Panc1 (cell line): ENCODE data around the gene KCTD15. TPM values are rescaled to one million over a fixed set of nuclear protein-coding genes. Genes with fewer than 3 reads are reported as not detected.

Experiments
- ATAC-seq: fragments of 200-7000 bp; cut with Tn5 transposase; 2 replicates; pipeline ENCODE4 v1.9.1; 2020; ENCODE audit warnings: mild to moderate bottlenecking, moderate library complexity
- BruUV-seq: library from RNA; stranded (reverse); fragments of 400-500 nt; replicated peaks from 2 replicates; lab custom pipeline; 2021; lab: Mats Ljungman, UMichigan
- CTCF ChIA-PET: fragments of 300-600 bp; sonication (Branson Sonifier 250); formaldehyde crosslinking; loops from one replicate; lab custom pipeline; 2022; ENCODE audit warnings: antibody characterized with exemption; lab: Charles Lee
- POLR2A ChIA-PET: fragments of 300-600 bp; sonication (Branson Sonifier 250); formaldehyde crosslinking; loops from one replicate; lab custom pipeline; 2022; ENCODE audit warnings: antibody characterized with exemption; lab: Charles Lee
- DNase-seq: peaks from one replicate; pipeline ENCODE4 v3.0.0-alpha.2; 2010; ENCODE audit warnings: low read depth, low spot score
- H3K27ac ChIP-seq: 2 replicates; pipeline ENCODE4 v1.5.1; 2011; ENCODE audit warnings: mild to moderate bottlenecking, low read length, inconsistent platforms
- H3K27me3 ChIP-seq: fragments of 200-500 bp; sonication (Bioruptor generic); 2 replicates; pipeline ENCODE4 v1.6.0; 2014; ENCODE audit warnings: low read length, inconsistent platforms; ENCODE audit not compliant: control insufficient read depth, insufficient read depth
- H3K36me3 ChIP-seq: fragments of 200-500 bp; sonication (Bioruptor generic); 2 replicates; pipeline ENCODE4 v1.5.1; 2014; ENCODE audit warnings: inconsistent platforms, mild to moderate bottlenecking, low read length, moderate library complexity; ENCODE audit not compliant: control insufficient read depth, insufficient read depth
- H3K4me1 ChIP-seq: 2 replicates; pipeline ENCODE4 v1.5.1; 2011; ENCODE audit warnings: inconsistent platforms, mild to moderate bottlenecking, low read length, moderate library complexity; ENCODE audit not compliant: control insufficient read depth, insufficient read depth
- H3K4me3 ChIP-seq, 2 experiments: 2 replicates each; pipeline ENCODE4 v1.5.1; 2011 to 2012; ENCODE audit warnings: low read depth in 2 of 2, low read length in 2 of 2, mild to moderate bottlenecking in 2 of 2, inconsistent platforms in 1 of 2, moderate library complexity in 1 of 2
- H3K9me3 ChIP-seq: fragments of 200-500 bp; sonication (Bioruptor generic); 2 replicates; pipeline ENCODE4 v1.5.1; 2014; ENCODE audit warnings: low read depth, mild to moderate bottlenecking, inconsistent platforms, low read length, moderate library complexity; ENCODE audit not compliant: control insufficient read depth, insufficient read depth
- POLR2AphosphoS5 ChIP-seq: IDR thresholded peaks from 2 replicates; pipeline ENCODE4 v1.6.1; 2012; ENCODE audit warnings: mild to moderate bottlenecking, low read depth, low read length, moderate library complexity
- SIN3A ChIP-seq: IDR thresholded peaks from 2 replicates; pipeline ENCODE4 v1.6.1; 2012; ENCODE audit warnings: low read depth, mild to moderate bottlenecking, low read length, moderate library complexity, borderline replicate concordance; ENCODE audit not compliant: insufficient read depth
- TCF7L2 ChIP-seq: IDR thresholded peaks from 2 replicates; pipeline ENCODE4 v1.6.1; 2011; ENCODE audit warnings: mild to moderate bottlenecking, low read depth, low read length, inconsistent platforms
- in situ Hi-C: cut with HindIII; loops from 2 replicates; pipeline ENCODE4 v1.10.0; 2016; ENCODE audit warnings: low sequenced_read_pairs, low pct_unique_long_range_greater_than_20kb
- intact Hi-C: fragments of 100-400 bp; cut with micrococcal nuclease; formaldehyde crosslinking; loops from one replicate; pipeline ENCODE4 v1.10.0; 2022; ENCODE audit not compliant: unreplicated experiment
- total RNA-seq: library from RNA; stranded (reverse); gene quantifications from one replicate; pipeline ENCODE4 v1.2.1, GENCODE V29; 2021; ENCODE audit not compliant: unreplicated experiment
- TF ChIP-seq, protein P1 (sequence below): fragments of 450-650 bp; IDR thresholded peaks from 2 replicates; pipeline ENCODE4 v1.5.1; 2017; ENCODE audit warnings: mild to moderate bottlenecking
- TF ChIP-seq, protein P2 (sequence below), 2 experiments: IDR thresholded peaks; 2 replicates each; pipeline ENCODE4 v1.6.1; 2011 to 2012; ENCODE audit warnings: low read depth in 2 of 2, control low read depth in 1 of 2, low read length in 1 of 2, mild to moderate bottlenecking in 1 of 2, moderate library complexity in 1 of 2; ENCODE audit not compliant: insufficient read depth in 1 of 2

Gene KCTD15
- total RNA-seq, 1 experiment from 2014 or later: 27.8 TPM

DNA sequence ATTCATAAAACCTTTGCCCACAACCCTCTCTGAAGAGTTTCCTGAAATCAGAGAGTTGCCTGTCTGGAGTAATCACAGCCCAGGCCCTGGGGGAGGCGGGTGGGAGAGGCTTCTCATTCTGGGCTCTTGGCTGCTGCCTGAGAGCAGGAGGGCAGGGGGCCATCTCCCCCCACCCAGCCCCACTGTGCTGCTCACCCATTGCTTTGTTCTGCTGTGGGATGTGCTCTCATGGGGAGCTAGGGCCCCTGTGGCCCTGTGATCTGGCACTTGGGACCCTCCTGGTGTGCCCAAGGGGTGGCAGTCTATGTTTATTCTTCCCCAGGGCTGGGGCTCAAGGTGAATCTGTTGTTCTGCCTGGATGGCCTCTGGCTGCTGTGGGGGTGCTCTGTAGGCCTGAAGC is 6.1 kb downstream of the KCTD15 start:
- CTCF ChIA-PET: no interaction called here
- BruUV-seq: no TSS peak
- TF ChIP-seq, protein P1, sequence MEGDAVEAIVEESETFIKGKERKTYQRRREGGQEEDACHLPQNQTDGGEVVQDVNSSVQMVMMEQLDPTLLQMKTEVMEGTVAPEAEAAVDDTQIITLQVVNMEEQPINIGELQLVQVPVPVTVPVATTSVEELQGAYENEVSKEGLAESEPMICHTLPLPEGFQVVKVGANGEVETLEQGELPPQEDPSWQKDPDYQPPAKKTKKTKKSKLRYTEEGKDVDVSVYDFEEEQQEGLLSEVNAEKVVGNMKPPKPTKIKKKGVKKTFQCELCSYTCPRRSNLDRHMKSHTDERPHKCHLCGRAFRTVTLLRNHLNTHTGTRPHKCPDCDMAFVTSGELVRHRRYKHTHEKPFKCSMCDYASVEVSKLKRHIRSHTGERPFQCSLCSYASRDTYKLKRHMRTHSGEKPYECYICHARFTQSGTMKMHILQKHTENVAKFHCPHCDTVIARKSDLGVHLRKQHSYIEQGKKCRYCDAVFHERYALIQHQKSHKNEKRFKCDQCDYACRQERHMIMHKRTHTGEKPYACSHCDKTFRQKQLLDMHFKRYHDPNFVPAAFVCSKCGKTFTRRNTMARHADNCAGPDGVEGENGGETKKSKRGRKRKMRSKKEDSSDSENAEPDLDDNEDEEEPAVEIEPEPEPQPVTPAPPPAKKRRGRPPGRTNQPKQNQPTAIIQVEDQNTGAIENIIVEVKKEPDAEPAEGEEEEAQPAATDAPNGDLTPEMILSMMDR: no peak
- TF ChIP-seq SIN3A: no peak
- TF ChIP-seq, protein P2, sequence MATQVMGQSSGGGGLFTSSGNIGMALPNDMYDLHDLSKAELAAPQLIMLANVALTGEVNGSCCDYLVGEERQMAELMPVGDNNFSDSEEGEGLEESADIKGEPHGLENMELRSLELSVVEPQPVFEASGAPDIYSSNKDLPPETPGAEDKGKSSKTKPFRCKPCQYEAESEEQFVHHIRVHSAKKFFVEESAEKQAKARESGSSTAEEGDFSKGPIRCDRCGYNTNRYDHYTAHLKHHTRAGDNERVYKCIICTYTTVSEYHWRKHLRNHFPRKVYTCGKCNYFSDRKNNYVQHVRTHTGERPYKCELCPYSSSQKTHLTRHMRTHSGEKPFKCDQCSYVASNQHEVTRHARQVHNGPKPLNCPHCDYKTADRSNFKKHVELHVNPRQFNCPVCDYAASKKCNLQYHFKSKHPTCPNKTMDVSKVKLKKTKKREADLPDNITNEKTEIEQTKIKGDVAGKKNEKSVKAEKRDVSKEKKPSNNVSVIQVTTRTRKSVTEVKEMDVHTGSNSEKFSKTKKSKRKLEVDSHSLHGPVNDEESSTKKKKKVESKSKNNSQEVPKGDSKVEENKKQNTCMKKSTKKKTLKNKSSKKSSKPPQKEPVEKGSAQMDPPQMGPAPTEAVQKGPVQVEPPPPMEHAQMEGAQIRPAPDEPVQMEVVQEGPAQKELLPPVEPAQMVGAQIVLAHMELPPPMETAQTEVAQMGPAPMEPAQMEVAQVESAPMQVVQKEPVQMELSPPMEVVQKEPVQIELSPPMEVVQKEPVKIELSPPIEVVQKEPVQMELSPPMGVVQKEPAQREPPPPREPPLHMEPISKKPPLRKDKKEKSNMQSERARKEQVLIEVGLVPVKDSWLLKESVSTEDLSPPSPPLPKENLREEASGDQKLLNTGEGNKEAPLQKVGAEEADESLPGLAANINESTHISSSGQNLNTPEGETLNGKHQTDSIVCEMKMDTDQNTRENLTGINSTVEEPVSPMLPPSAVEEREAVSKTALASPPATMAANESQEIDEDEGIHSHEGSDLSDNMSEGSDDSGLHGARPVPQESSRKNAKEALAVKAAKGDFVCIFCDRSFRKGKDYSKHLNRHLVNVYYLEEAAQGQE (IDR thresholded peaks at IDR 0.05; ENCODE audit: insufficient read depth in 1 of 2, low read depth in 2 of 2, low read length in 1 of 2): no peak
- no peak for TF ChIP-seq POLR2AphosphoS5
- no peak for TF ChIP-seq TCF7L2
- no peak for DNase-seq
- intact Hi-C loops: no loop called here
- POLR2A ChIA-PET: no interaction called here
- Histone ChIP-seq H3K36me3 (0 out of 2 replicates have a peak, but pooled peaks cover 3% of the 10 kb centered on the region), H3K27ac (no peak overlapping the region), H3K9me3 (no peaks in the 10 kb centered on the region), H3K4me3 (no peak overlapping the region), H3K27me3 (no peaks in the 10 kb centered on the region), H3K4me1 (no peaks in the 10 kb centered on the region)
- in situ Hi-C loops: no loop called here
- ATAC-seq: no peak

DNA sequence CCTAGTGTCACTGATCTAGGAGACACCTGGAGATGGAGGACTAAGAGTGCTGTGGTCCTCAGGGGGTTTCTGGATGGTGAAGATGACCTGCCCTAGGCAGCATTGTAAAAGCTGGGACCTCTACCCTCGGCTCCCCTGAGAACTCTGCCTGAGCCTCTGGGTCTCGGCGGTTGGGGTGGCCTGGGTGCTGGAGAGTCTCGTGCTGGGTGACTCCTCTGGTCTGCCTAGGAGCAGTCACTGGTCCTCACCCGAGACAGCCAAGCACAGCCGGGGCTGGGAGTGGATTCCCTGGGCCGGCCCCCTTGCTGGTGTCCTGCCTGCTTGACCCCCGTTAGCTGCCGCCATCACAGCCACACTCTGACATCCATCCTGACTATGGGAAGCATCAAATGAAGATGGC is 6.7 kb downstream of the KCTD15 start:
- no peaks in the 10 kb centered on the region for H3K9me3 ChIP-seq
- intact Hi-C loops (no loop called here), in situ Hi-C loops (no loop called here)
- BruUV-seq: no TSS peak
- no peak overlapping the region for H3K4me3 ChIP-seq
- no peaks in the 10 kb centered on the region for H3K27me3 ChIP-seq
- no peak overlapping the region for H3K27ac ChIP-seq
- ChIA-PET CTCF (interaction anchor here (0.5 kb wide), 1 partner anchor 40 kb away, joined by 9 read pairs; no protein-coding TSS in a partner anchor), POLR2A (no interaction called here)
- no peaks in the 10 kb centered on the region for H3K4me1 ChIP-seq
- H3K36me3 ChIP-seq: 0 out of 2 replicates have a peak, but pooled peaks cover 3% of the 10 kb centered on the region
- TF ChIP-seq, protein P2 (IDR thresholded peaks at IDR 0.05; ENCODE audit: insufficient read depth in 1 of 2, low read depth in 2 of 2, low read length in 1 of 2): no peak
- TF ChIP-seq POLR2AphosphoS5 (no peak), SIN3A (no peak), TCF7L2 (no peak)
- TF ChIP-seq, protein P1: no peak
- no peak for DNase-seq
- no peak for ATAC-seq
